Tibial artery (tissue), 4 donors: ENCODE results near the gene AMD1.

ENCODE experiments used
- DNase-seq, 2 donors: peaks; one replicate each; pipeline ENCODE4 v3.0.0-alpha.2; 2019
- H3K27ac ChIP-seq, 2 donors: fragments of 200-600 bp; sonication (generic) in 1 of 2; 1 replicate in 1 of 2; 2 replicates in 1 of 2; pipeline ENCODE4 v1.5.1; 2018 to 2019; ENCODE audit warnings: mild to moderate bottlenecking in 1 of 2
- H3K27me3 ChIP-seq, 2 donors: fragments of 200-600 bp; sonication (generic) in 1 of 2; one replicate each; pipeline versions ENCODE4 v1.5.1 to v1.6.0; 2016 to 2019
- H3K36me3 ChIP-seq, 3 donors: fragments of 200-600 bp; sonication (generic) in 2 of 3; one replicate each; pipeline ENCODE4 v1.5.1; 2016 to 2019; ENCODE audit warnings: mild to moderate bottlenecking in 2 of 3
- H3K4me1 ChIP-seq, 4 donors: fragments of 200-600 bp; sonication (generic) in 2 of 4; 1 replicate in 3 of 4; 2 replicates in 1 of 4; pipeline ENCODE4 v1.5.1; 2016 to 2019
- H3K4me3 ChIP-seq, 2 donors: fragments of 200-600 bp; sonication (generic) in 1 of 2; 1 replicate in 1 of 2; 2 replicates in 1 of 2; pipeline ENCODE4 v1.5.1; 2018 to 2019; ENCODE audit warnings: mild to moderate bottlenecking in 2 of 2
- H3K9me3 ChIP-seq, 3 donors: fragments of 200-600 bp; sonication (generic) in 1 of 3; one replicate each; pipeline ENCODE4 v1.5.1; 2016 to 2019
- intact Hi-C: fragments of 100-400 bp; cut with DNase I; formaldehyde crosslinking; loops from one replicate; pipeline ENCODE4 v1.15.0; 2023; ENCODE audit warnings: low total_unique reads
- TF ChIP-seq, protein P1 (sequence below), 2 experiments: fragments of 200-600 bp in 1 of 2; fragments of 450-650 bp in 1 of 2; IDR thresholded peaks; one replicate each; pipeline ENCODE4 v1.5.1; 2017 to 2019; ENCODE audit warnings: antibody characterized with exemption in 2 of 2, mild to moderate bottlenecking in 1 of 2, moderate library complexity in 1 of 2

The AMD1 gene

GRCh38 chr6:110935171-110935570 is 60.6 kb downstream of the AMD1 start:
- H3K27ac ChIP-seq = no peak overlapping the region
- TF ChIP-seq, protein P1, sequence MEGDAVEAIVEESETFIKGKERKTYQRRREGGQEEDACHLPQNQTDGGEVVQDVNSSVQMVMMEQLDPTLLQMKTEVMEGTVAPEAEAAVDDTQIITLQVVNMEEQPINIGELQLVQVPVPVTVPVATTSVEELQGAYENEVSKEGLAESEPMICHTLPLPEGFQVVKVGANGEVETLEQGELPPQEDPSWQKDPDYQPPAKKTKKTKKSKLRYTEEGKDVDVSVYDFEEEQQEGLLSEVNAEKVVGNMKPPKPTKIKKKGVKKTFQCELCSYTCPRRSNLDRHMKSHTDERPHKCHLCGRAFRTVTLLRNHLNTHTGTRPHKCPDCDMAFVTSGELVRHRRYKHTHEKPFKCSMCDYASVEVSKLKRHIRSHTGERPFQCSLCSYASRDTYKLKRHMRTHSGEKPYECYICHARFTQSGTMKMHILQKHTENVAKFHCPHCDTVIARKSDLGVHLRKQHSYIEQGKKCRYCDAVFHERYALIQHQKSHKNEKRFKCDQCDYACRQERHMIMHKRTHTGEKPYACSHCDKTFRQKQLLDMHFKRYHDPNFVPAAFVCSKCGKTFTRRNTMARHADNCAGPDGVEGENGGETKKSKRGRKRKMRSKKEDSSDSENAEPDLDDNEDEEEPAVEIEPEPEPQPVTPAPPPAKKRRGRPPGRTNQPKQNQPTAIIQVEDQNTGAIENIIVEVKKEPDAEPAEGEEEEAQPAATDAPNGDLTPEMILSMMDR (IDR thresholded peaks at IDR 0.05) = no peak
- no peak overlapping the region for H3K4me3 ChIP-seq
- no peaks in the 10 kb centered on the region for H3K9me3 ChIP-seq
- intact Hi-C loops = no loop called here
- H3K4me1 ChIP-seq = no peaks in the 10 kb centered on the region
- no peak for DNase-seq
- no peaks in the 10 kb centered on the region for H3K27me3 ChIP-seq
- H3K36me3 ChIP-seq = no peaks in the 10 kb centered on the region

GRCh38 chr6:110938171-110938570 is 63.6 kb downstream of the AMD1 start:
- DNase-seq = no peak
- Histone ChIP-seq H3K4me1 (no peaks in the 10 kb centered on the region), H3K4me3 (no peak overlapping the region), H3K9me3 (no peaks in the 10 kb centered on the region), H3K27me3 (no peaks in the 10 kb centered on the region), H3K27ac (no peak overlapping the region), H3K36me3 (no peaks in the 10 kb centered on the region)
- TF ChIP-seq, protein P1 (IDR thresholded peaks at IDR 0.05) = no peak
- intact Hi-C loops = no loop called here

DNA sequence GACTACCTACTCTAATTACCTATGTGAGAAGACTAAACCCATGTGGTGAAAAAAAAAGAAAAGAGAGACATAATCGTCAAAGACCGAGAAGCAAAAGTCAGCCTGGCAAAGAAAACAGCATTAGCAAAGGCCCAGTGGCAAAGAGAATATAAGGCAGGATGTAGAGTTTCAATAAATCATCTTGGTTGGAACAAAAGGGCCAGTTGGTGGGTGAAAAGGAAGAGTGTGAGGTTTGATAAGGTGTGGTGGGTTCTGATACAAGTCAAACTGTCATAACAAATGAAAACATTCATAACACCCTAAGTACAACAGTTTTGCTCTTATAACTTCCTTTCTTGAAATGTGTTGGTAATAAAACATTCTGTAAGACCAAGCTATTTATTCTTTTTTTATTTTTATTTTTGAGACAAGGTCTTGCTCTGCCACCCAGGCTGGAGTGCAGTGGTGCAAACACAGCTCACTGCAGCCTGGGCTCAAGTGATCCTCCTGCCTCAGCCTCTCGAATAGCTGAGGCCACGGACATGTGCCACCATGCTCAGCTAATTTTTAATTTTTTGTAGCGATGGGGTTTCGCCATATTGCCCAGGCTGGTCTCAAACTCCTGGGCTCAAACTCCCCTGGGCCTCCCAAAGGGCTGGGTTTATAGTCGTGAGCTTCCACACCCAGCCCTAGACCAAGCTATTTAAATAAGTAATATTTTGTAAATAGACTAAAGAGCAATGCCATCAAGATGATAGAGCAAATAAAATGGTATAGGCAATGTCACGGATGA is 65.0 kb downstream of the AMD1 start:
- TF ChIP-seq, protein P1 (IDR thresholded peaks at IDR 0.05) = no peak
- DNase-seq = no peak
- Histone ChIP-seq H3K27me3 (no peaks in the 10 kb centered on the region), H3K36me3 (no peaks in the 10 kb centered on the region), H3K4me3 (no peak overlapping the region), H3K4me1 (no peaks in the 10 kb centered on the region), H3K27ac (no peak overlapping the region), H3K9me3 (no peaks in the 10 kb centered on the region)
- intact Hi-C loops = loop anchor here (10.0 kb wide), 1 partner anchor 415 kb away; no protein-coding TSS in a partner anchor

DNA sequence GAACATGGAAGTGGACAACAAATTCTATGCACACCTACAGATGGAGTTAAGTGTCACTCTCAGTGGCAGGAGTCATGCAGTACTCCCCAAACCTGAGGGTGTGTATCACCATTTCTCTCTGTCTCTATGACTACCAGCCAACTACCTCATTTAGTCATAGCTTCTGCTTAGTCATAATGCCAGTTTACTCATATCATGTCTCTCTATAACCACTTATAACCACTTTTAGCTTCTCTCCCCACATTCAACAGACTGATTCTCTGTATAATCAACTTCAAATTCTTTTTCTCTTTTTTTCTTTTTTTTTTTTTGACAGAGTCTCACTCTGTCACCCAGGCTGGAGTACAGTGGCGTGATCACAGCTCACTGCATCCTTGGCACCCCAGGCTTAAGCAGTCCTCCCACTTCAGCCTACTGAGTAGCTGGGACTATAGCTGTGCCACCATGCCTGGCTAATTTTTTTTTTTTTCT is 70.1 kb downstream of the AMD1 start:
- Histone ChIP-seq H3K4me3 (no peak overlapping the region), H3K27me3 (no peaks in the 10 kb centered on the region), H3K9me3 (no peaks in the 10 kb centered on the region), H3K36me3 (no peaks in the 10 kb centered on the region), H3K4me1 (peaks cover 0 to 4% (median 1%) of the 10 kb centered on the region in 4 donors), H3K27ac (no peak overlapping the region)
- DNase-seq = no peak
- intact Hi-C loops = loop anchor here (10.0 kb wide), 1 partner anchor 420 kb away; no protein-coding TSS in a partner anchor
- TF ChIP-seq, protein P1 (IDR thresholded peaks at IDR 0.05) = no peak
